Esophagus squamous epithelium (tissue), 5 donors: ENCODE data around the gene SUGP1. TPM values are rescaled to one million over a fixed set of nuclear protein-coding genes. Genes with fewer than 3 reads are reported as not detected.

Experiments used
- DNase-seq: peaks from one replicate; lab custom pipeline; 2025; lab: John Stamatoyannopoulos, UW
- H3K27ac ChIP-seq, 4 donors: fragments of 200-600 bp; sonication (generic); one replicate each; pipeline ENCODE4 v1.5.1; 2016 to 2019; ENCODE audit warnings: mild to moderate bottlenecking in 1 of 4
- H3K27me3 ChIP-seq, 4 donors: fragments of 200-600 bp; sonication (generic); 1 replicate in 3 of 4; 2 replicates in 1 of 4; pipeline versions ENCODE4 v1.5.1 to v1.6.0; 2017 to 2021; ENCODE audit warnings: antibody characterized with exemption in 1 of 4
- H3K36me3 ChIP-seq, 3 donors: fragments of 200-600 bp; sonication (generic); one replicate each; pipeline ENCODE4 v1.5.1; 2016 to 2019
- H3K4me1 ChIP-seq, 3 donors: fragments of 200-600 bp; sonication (generic); one replicate each; pipeline ENCODE4 v1.5.1; 2017 to 2019
- H3K4me3 ChIP-seq, 4 donors: fragments of 200-600 bp; sonication (generic); 1 replicate in 3 of 4; 2 replicates in 1 of 4; pipeline ENCODE4 v1.5.1; 2016 to 2019; ENCODE audit warnings: mild to moderate bottlenecking in 2 of 4, moderate library complexity in 1 of 4
- H3K9me3 ChIP-seq, 3 donors: fragments of 200-600 bp; sonication (generic); one replicate each; pipeline ENCODE4 v1.5.1; 2016 to 2019
- POLR2A ChIP-seq, 4 donors: fragments of 450-650 bp; IDR thresholded peaks; one replicate each; pipeline ENCODE4 v1.6.1; 2017; ENCODE audit warnings: antibody characterized with exemption in 4 of 4, mild to moderate bottlenecking in 4 of 4, moderate library complexity in 3 of 4
- WGBS, 2 donors: methylation state at CpG; one replicate each; pipeline ENCODE4 v1.1.5; 2018; 5-methylcytosine and 5-hydroxymethylcytosine counted together
- intact Hi-C: fragments of 100-400 bp; cut with DNase I; formaldehyde crosslinking; loops from one replicate; pipeline ENCODE4 v1.15.0; 2022
- total RNA-seq, 4 donors: library from RNA; depleted of rRNA; stranded (reverse); fragments of >200 nt; gene quantifications; one replicate each; pipeline ENCODE4 v1.1.0, GENCODE V29; 2016
- TF ChIP-seq, protein P1 (sequence below), 6 experiments: fragments of 450-650 bp in 4 of 6; fragments of 200-600 bp in 2 of 6; sonication (generic) in 2 of 6; IDR thresholded peaks; one replicate each; pipeline ENCODE4 v1.5.1; 2016 to 2019; ENCODE audit warnings: antibody characterized with exemption in 6 of 6, mild to moderate bottlenecking in 4 of 6, moderate library complexity in 4 of 6
- donor health status: DM: yes; HTN: yes; CAD: no.

The SUGP1 gene
- total RNA-seq, 4 donors from 2014 or later: 31.0 to 47.4 (median 32.3) TPM

DNA sequence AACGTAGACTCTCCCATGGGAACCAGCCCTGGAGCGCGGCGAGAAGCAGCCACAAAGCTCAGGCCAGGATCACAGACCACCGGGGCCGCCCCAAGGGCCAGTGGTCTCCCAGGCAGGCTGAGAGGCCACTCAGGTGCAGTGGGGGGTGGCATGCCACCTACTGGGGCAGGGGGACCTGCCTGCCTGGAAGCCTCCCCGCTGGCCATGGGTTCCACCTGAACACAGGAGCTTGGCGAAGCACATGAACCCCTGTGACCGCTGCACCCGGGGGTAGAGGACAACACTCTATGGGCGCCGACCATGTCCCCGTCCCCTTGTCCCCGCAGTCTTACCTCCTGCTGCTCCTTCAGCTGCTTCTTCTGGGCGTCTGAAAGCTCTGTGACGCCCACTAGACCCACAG is 40.5 kb downstream of the SUGP1 start:
- WGBS, 2 donors: 80 to 89% methylated on average over 10 to 13 of the region's 16 CpGs
- intact Hi-C loops: no loop called here
- Histone ChIP-seq H3K36me3 (peaks cover 38 to 100% (median 39%) of the 10 kb centered on the region in 3 donors), H3K4me1 (no peaks in the 10 kb centered on the region), H3K27ac (no peak overlapping the region), H3K27me3 (no peaks in the 10 kb centered on the region), H3K4me3 (no peak overlapping the region), H3K9me3 (no peaks in the 10 kb centered on the region)
- DNase-seq: no peak
- no peak for TF ChIP-seq POLR2A (IDR thresholded peaks at IDR 0.05)
- TF ChIP-seq, protein P1, sequence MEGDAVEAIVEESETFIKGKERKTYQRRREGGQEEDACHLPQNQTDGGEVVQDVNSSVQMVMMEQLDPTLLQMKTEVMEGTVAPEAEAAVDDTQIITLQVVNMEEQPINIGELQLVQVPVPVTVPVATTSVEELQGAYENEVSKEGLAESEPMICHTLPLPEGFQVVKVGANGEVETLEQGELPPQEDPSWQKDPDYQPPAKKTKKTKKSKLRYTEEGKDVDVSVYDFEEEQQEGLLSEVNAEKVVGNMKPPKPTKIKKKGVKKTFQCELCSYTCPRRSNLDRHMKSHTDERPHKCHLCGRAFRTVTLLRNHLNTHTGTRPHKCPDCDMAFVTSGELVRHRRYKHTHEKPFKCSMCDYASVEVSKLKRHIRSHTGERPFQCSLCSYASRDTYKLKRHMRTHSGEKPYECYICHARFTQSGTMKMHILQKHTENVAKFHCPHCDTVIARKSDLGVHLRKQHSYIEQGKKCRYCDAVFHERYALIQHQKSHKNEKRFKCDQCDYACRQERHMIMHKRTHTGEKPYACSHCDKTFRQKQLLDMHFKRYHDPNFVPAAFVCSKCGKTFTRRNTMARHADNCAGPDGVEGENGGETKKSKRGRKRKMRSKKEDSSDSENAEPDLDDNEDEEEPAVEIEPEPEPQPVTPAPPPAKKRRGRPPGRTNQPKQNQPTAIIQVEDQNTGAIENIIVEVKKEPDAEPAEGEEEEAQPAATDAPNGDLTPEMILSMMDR (IDR thresholded peaks at IDR 0.05): no peak

DNA sequence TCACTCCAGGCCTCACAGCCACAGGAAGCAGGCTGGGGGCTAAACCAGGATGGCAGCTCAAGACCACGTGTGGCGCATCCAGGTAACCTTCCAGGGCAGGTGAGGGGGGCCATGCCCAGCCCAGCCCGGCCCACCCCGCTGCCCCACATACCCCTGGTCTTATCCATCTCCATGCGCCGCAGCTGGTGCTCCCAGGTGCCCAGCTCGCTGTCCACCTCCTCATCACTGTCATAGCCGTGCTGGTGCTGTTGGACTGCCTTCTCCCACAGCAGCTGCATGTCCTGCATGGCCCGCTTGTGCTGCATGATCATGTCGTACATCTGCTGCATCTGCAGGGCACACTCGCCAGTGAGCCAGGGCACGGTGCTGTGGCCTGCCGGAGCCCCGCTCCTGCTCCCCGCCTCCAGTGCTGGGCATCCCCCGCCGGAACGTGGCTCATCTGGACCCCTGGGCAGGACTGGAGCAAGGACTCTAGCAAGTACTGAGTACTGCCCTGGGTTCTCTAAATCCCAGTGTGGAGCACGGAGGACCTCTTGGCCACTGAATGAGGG is 41.2 kb downstream of the SUGP1 start:
- intact Hi-C loops: no loop called here
- WGBS, 2 donors: 88 to 94% methylated on average over 2 to 8 of the region's 19 CpGs
- DNase-seq: no peak
- Histone ChIP-seq H3K27ac (no peak overlapping the region), H3K36me3 (peaks cover 38 to 93% (median 39%) of the 10 kb centered on the region in 3 donors), H3K9me3 (no peaks in the 10 kb centered on the region), H3K4me1 (no peaks in the 10 kb centered on the region), H3K4me3 (no peak overlapping the region), H3K27me3 (peaks cover 0 to 5% (median 0%) of the 10 kb centered on the region in 4 donors)
- TF ChIP-seq POLR2A (IDR thresholded peaks at IDR 0.05): no peak
- TF ChIP-seq, protein P1 (IDR thresholded peaks at IDR 0.05): no peak

DNA sequence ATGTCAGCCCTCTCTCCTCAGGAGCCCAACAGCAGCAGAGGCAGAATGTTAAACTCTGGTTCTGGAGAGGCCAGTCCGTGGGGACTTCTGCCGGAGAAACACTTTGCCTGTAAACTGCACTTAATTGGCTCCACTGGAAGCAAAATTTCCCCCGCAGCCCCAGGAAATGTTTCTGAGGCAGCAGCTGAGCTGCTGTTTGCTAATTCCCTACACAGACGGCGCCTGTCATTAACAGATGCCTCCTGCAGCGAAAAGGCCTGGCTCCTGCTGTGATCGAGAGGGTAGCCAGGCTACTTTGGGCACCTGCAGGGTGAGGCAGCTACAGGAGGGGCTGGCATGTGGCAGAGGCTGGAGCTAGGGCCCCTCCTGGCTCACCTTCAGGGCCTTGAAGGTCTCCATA is 42.0 kb downstream of the SUGP1 start:
- no peak for DNase-seq
- intact Hi-C loops: no loop called here
- Histone ChIP-seq H3K4me3 (no peak overlapping the region), H3K27me3 (peaks cover 0 to 14% (median 0%) of the 10 kb centered on the region in 4 donors), H3K36me3 (peaks cover 38 to 85% (median 39%) of the 10 kb centered on the region in 3 donors), H3K9me3 (no peaks in the 10 kb centered on the region), H3K27ac (no peak overlapping the region), H3K4me1 (peaks cover 0 to 3% (median under 1%) of the 10 kb centered on the region in 3 donors)
- TF ChIP-seq, protein P1 (IDR thresholded peaks at IDR 0.05): no peak
- no peak for TF ChIP-seq POLR2A (IDR thresholded peaks at IDR 0.05)
- WGBS, 2 donors: 90 to 93% methylated on average over 5 to 7 of the region's 7 CpGs

DNA sequence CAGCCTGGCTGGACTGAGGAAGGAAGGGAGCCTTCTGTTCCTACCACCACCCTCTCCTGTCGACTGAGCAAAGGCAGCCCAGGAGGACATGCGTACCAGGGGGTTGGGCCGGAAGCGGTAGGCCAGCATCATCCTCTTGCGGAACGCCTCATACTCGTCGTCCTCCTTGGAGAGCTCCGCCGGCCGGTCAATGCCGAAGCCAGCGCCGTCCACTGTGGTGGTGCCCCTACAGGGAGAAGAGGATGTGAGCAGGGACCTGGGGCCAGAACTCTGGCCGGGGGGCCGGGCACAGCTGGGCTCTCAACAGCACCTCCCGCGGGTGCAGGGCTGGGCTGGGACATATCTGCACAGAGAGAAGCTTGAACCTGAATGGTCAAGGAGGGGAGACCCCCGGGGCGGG is 43.5 kb downstream of the SUGP1 start:
- H3K36me3 ChIP-seq: peaks cover 38 to 70% (median 39%) of the 10 kb centered on the region in 3 donors
- TF ChIP-seq, protein P1 (IDR thresholded peaks at IDR 0.05): no peak
- no peak for TF ChIP-seq POLR2A (IDR thresholded peaks at IDR 0.05)
- no peak for DNase-seq
- intact Hi-C loops: no loop called here
- H3K9me3 ChIP-seq: no peaks in the 10 kb centered on the region
- no peak overlapping the region for H3K4me3 ChIP-seq
- WGBS, 2 donors: 94 to 96% methylated on average over 4 to 12 of the region's 20 CpGs
- peaks cover 0 to 28% (median 0%) of the 10 kb centered on the region in 4 donors for H3K27me3 ChIP-seq
- H3K4me1 ChIP-seq: peaks cover 0 to 13% (median 8%) of the 10 kb centered on the region in 3 donors
- H3K27ac ChIP-seq: no peak overlapping the region

DNA sequence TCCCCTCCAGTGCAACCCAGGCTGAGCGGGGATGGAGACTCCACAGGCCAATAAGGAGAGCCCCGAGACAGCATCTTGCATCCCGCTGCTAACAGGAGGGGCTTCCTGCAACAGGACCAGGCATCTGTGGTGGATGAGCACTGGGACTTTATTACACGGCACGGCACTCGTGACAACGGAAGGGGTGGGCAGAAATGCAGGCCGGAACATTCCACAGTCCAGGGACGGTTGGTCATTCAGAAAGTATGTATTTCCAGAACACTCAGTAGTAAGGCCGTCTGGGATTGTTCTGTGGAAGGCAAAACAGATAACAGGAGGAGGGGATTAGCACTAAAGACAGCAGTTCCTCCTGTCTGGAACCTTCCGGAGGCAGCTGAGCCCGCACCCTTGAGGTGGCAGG is 43.9 kb downstream of the SUGP1 start:
- Histone ChIP-seq H3K27ac (no peak overlapping the region), H3K4me1 (peaks cover 0 to 13% (median 8%) of the 10 kb centered on the region in 3 donors), H3K36me3 (peaks cover 38 to 66% (median 39%) of the 10 kb centered on the region in 3 donors), H3K27me3 (peaks cover 0 to 28% (median 0%) of the 10 kb centered on the region in 4 donors), H3K4me3 (no peak overlapping the region), H3K9me3 (no peaks in the 10 kb centered on the region)
- DNase-seq: no peak
- no peak for TF ChIP-seq POLR2A (IDR thresholded peaks at IDR 0.05)
- TF ChIP-seq, protein P1 (IDR thresholded peaks at IDR 0.05): no peak
- intact Hi-C loops: no loop called here
- 75 to 86% methylated on average over 5 to 6 of the region's 12 CpGs for WGBS, 2 donors
